Measurements from ENCODE around the gene IGLON5.

GRCh38 chr19:51331193-51331592, 19.7 kb downstream of the IGLON5 start:
- no peak for TF ChIP-seq POLR2A (IDR thresholded peaks at IDR 0.05)
- no peak for TF ChIP-seq CTCF (IDR thresholded peaks at IDR 0.05 in 4 of 5, conservative IDR thresholded peaks at IDR 0.05 in 1 of 5)
